HG03159 (cell line): ENCODE results near the gene ANKRD13A.

Experiments used
- ATAC-seq: cut with Tn5 transposase; IDR thresholded peaks from one replicate; pipeline ENCODE4 v1.9.1; 2021; ENCODE audit warnings: mild to moderate bottlenecking, moderate library complexity; ENCODE audit not compliant: unreplicated experiment

Gene ANKRD13A

GRCh38 chr12:109998904-109999648, at the start of gene ANKRD13A:
Gene ANKRD13A (plus strand): TSS chr12:109999430. CDS start chr12:109999689, 259 bp downstream.
- ATAC-seq, result peak; percentile 44

- ATAC-seq, result no peak
Observed at GRCh38 chr12:109950625-109951024, 48.6 kb upstream of the ANKRD13A start.

- ATAC-seq, result no peak
Observed at GRCh38 chr12:109951136-109951535, 48.1 kb upstream of the ANKRD13A start.

- no peak for ATAC-seq
Observed at GRCh38 chr12:109951751-109952150, 47.5 kb upstream of the ANKRD13A start.

- ATAC-seq, result no peak
Observed at GRCh38 chr12:109952160-109952858, 46.9 kb upstream of the ANKRD13A start.

- no peak for ATAC-seq
Observed at GRCh38 chr12:109952873-109953272, 46.4 kb upstream of the ANKRD13A start.

- ATAC-seq, result no peak
Observed at GRCh38 chr12:109953656-109954055, 45.6 kb upstream of the ANKRD13A start.

- ATAC-seq, result no peak
Observed at GRCh38 chr12:109958374-109958773, 40.9 kb upstream of the ANKRD13A start.

- no peak for ATAC-seq
Observed at GRCh38 chr12:109959411-109960093, 39.7 kb upstream of the ANKRD13A start.

GRCh38 chr12:109961201-109961600, 38.0 kb upstream of the ANKRD13A start:
- ATAC-seq, result no peak

- ATAC-seq, result no peak
Observed at GRCh38 chr12:109961612-109962011, 37.6 kb upstream of the ANKRD13A start.

- ATAC-seq, result no peak
Observed at GRCh38 chr12:109962398-109962797, 36.8 kb upstream of the ANKRD13A start.

GRCh38 chr12:109963330-109963729, 35.9 kb upstream of the ANKRD13A start:
- no peak for ATAC-seq

GRCh38 chr12:109963743-109964429, 35.3 kb upstream of the ANKRD13A start:
- ATAC-seq, result no peak

GRCh38 chr12:109966546-109966945, 32.7 kb upstream of the ANKRD13A start:
- ATAC-seq, result no peak

GRCh38 chr12:109967383-109968031, 31.7 kb upstream of the ANKRD13A start:
- ATAC-seq, result no peak

- ATAC-seq, result no peak
Observed at GRCh38 chr12:109968032-109968420, 31.2 kb upstream of the ANKRD13A start.

GRCh38 chr12:109968801-109969200, 30.4 kb upstream of the ANKRD13A start:
- ATAC-seq, result no peak

- ATAC-seq, result no peak
Observed at GRCh38 chr12:109972821-109973220, 26.4 kb upstream of the ANKRD13A start.

GRCh38 chr12:109981311-109981710, 17.9 kb upstream of the ANKRD13A start:
- no peak for ATAC-seq

- no peak for ATAC-seq
Observed at GRCh38 chr12:109982210-109982609, 17.0 kb upstream of the ANKRD13A start.
